ENCODE results near the gene ZNF385A.

The ZNF385A gene

DNA sequence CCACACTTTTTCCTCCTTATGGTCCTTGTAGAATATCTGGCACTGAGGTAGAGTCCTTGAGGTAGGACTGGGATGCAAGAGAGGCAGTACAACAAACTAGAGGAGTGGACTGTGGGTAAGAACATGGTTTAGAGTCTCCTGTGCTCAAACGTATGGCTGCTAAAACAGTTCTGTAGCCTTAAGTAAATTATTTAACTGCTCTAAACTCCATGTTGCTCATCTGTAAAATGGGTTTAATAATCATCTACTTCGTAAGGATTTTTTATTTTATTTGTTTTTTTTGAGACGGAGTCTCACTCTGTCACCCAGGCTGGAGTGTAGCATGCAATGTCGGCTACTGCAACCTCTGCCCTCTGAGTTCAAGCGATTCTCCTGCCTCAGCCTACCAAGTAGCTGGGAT, 63.2 kb downstream of the ZNF385A start:
- H3K4me3 ChIP-seq (ENCODE audit: low read depth, low read length), result no peak overlapping the region
- TF ChIP-seq, protein P1, sequence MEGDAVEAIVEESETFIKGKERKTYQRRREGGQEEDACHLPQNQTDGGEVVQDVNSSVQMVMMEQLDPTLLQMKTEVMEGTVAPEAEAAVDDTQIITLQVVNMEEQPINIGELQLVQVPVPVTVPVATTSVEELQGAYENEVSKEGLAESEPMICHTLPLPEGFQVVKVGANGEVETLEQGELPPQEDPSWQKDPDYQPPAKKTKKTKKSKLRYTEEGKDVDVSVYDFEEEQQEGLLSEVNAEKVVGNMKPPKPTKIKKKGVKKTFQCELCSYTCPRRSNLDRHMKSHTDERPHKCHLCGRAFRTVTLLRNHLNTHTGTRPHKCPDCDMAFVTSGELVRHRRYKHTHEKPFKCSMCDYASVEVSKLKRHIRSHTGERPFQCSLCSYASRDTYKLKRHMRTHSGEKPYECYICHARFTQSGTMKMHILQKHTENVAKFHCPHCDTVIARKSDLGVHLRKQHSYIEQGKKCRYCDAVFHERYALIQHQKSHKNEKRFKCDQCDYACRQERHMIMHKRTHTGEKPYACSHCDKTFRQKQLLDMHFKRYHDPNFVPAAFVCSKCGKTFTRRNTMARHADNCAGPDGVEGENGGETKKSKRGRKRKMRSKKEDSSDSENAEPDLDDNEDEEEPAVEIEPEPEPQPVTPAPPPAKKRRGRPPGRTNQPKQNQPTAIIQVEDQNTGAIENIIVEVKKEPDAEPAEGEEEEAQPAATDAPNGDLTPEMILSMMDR (IDR thresholded peaks at IDR 0.05; ENCODE audit: borderline replicate concordance, insufficient read depth, low read depth, low read length), result no peak

Data from GM12875 (cell line).